A549 (cell line): ENCODE data around the gene IRF5. TPM values are rescaled to one million over a fixed set of nuclear protein-coding genes. Genes with fewer than 3 reads are reported as not detected.

Experiments used
- ATAC-seq, 2 experiments: fragments of 200-7000 bp in 1 of 2; fragments of >200 bp in 1 of 2; cut with Nextera tagmentation in 1 of 2; cut with Tn5 transposase in 1 of 2; 3 replicates each; pipeline versions ENCODE4 v1.8.0 to v1.9.1; 2018 to 2020; ENCODE audit warnings: mild to moderate bottlenecking in 1 of 2, moderate library complexity in 1 of 2
- CTCF ChIA-PET: fragments of 300-600 bp; sonication (Branson Sonifier 250); formaldehyde crosslinking; extraction: SDS; loops from one replicate; lab custom pipeline; 2021; ENCODE audit warnings: antibody characterized with exemption, inconsistent platforms; lab: Yijun Ruan, JAX
- POLR2A ChIA-PET: fragments of 350-600 bp; formaldehyde crosslinking; extraction: SDS; loops from one replicate; lab custom pipeline; 2021; ENCODE audit warnings: antibody characterized with exemption, inconsistent platforms; lab: Yijun Ruan, JAX
- DNase-seq, 2 experiments: peaks; one replicate each; pipeline versions ENCODE4 v3.0.0 to v3.0.0-alpha.2; 2011 to 2016; ENCODE audit warnings: low read depth in 1 of 2, low spot score in 1 of 2
- FAIRE-seq: peaks from 2 replicates; lab custom pipeline; 2011; peaks lifted over from hg19 to GRCh38; lab: Jason Lieb, UNC
- H3K27ac ChIP-seq, 2 experiments: fragments of >200 bp; sonication (Bioruptor Twin); formaldehyde crosslinking; 3 replicates each; pipeline ENCODE4 v1.5.1; 2016 to 2017
- H3K4me1 ChIP-seq: fragments of >200 bp; sonication (Bioruptor Twin); formaldehyde crosslinking; 3 replicates; pipeline ENCODE4 v1.6.1; 2016
- H3K4me2 ChIP-seq: fragments of >200 bp; sonication (Bioruptor Twin); formaldehyde crosslinking; 3 replicates; pipeline ENCODE4 v1.6.1; 2016
- H3K4me3 ChIP-seq: fragments of >200 bp; sonication (Bioruptor Twin); formaldehyde crosslinking; 3 replicates; pipeline ENCODE4 v1.5.1; 2016
- H3K9me3 ChIP-seq: fragments of >200 bp; sonication (Bioruptor Twin); formaldehyde crosslinking; 3 replicates; pipeline ENCODE4 v1.6.1; 2016
- ATOH8 ChIP-seq: fragments of 250-450 bp; sonication (Bioruptor Pico); IDR thresholded peaks from 2 replicates; pipeline ENCODE4 v1.5.0; 2020; ENCODE audit warnings: low read depth, mild to moderate bottlenecking, moderate library complexity
- BHLHE40 ChIP-seq: IDR thresholded peaks from 2 replicates; pipeline ENCODE4 v1.6.1; 2012; ENCODE audit warnings: low read depth, low read length, inconsistent platforms
- CBX2 ChIP-seq: fragments of 200-600 bp; sonication (generic); IDR thresholded peaks from 2 replicates; pipeline ENCODE4 v1.6.1; 2016; ENCODE audit warnings: low read depth, mild to moderate bottlenecking, borderline replicate concordance
- CEBPB ChIP-seq, 2 experiments: fragments of >200 bp in 1 of 2; sonication (Bioruptor Twin) in 1 of 2; formaldehyde crosslinking in 1 of 2; IDR thresholded peaks; 2 replicates each; pipeline ENCODE4 v1.6.1; 2012 to 2016
- CHD2 ChIP-seq: fragments of 150-350 bp; IDR thresholded peaks from 2 replicates; pipeline ENCODE4 v1.6.1; 2014; ENCODE audit warnings: low read length; ENCODE audit not compliant: partially characterized antibody
- CHD4 ChIP-seq: fragments of 200-600 bp; sonication (generic); IDR thresholded peaks from 2 replicates; pipeline ENCODE4 v1.6.1; 2016; ENCODE audit warnings: antibody characterized with exemption, mild to moderate bottlenecking, borderline replicate concordance
- CTCF ChIP-seq: fragments of >200 bp; sonication (Bioruptor Twin); formaldehyde crosslinking; IDR thresholded peaks from 3 replicates; pipeline ENCODE4 v1.5.1; 2016
- E2F6 ChIP-seq: IDR thresholded peaks from 2 replicates; pipeline ENCODE4 v1.6.1; 2012; ENCODE audit warnings: low read depth, borderline replicate concordance
- EHF ChIP-seq: fragments of 250-450 bp; sonication (Bioruptor Pico); IDR thresholded peaks from 2 replicates; pipeline ENCODE4 v1.5.0; 2020; ENCODE audit warnings: mild to moderate bottlenecking
- EP300 ChIP-seq, 2 experiments: fragments of >200 bp; sonication (Bioruptor Twin); formaldehyde crosslinking; IDR thresholded peaks; 2 replicates in 1 of 2; 3 replicates in 1 of 2; pipeline ENCODE4 v1.6.1; 2016 to 2017
- ESRRA ChIP-seq: fragments of 150-350 bp; IDR thresholded peaks from 2 replicates; pipeline ENCODE4 v1.6.1; 2014; ENCODE audit warnings: mild to moderate bottlenecking, low read length, borderline replicate concordance
- FOSL2 ChIP-seq, 2 experiments: fragments of 450-650 bp in 1 of 2; fragments of >200 bp in 1 of 2; sonication (Bioruptor Twin) in 1 of 2; formaldehyde crosslinking; IDR thresholded peaks; 2 replicates each; pipeline versions ENCODE4 v1.5.0 to v1.6.1; 2016 to 2020; ENCODE audit warnings: mild to moderate bottlenecking in 1 of 2, moderate library complexity in 1 of 2
- HDAC2 ChIP-seq: fragments of 200-600 bp; sonication (generic); IDR thresholded peaks from 2 replicates; pipeline ENCODE4 v1.6.1; 2016
- HEYL ChIP-seq: fragments of 250-450 bp; sonication (Bioruptor Pico); IDR thresholded peaks from 2 replicates; pipeline ENCODE4 v1.8.0; 2021; ENCODE audit warnings: mild to moderate bottlenecking, moderate library complexity
- HOXB5 ChIP-seq: fragments of 250-450 bp; sonication (Bioruptor Pico); IDR thresholded peaks from 2 replicates; pipeline ENCODE4 v1.5.0; 2020; ENCODE audit warnings: mild to moderate bottlenecking, moderate library complexity
- JUN ChIP-seq, 2 experiments: fragments of >200 bp; sonication (Bioruptor Twin); formaldehyde crosslinking; IDR thresholded peaks; 2 replicates in 1 of 2; 3 replicates in 1 of 2; pipeline ENCODE4 v1.6.1; 2016 to 2017
- JUNB ChIP-seq: fragments of >200 bp; sonication (Bioruptor Twin); formaldehyde crosslinking; IDR thresholded peaks from 2 replicates; pipeline ENCODE4 v1.6.1; 2016
- KDM5A ChIP-seq: fragments of 200-600 bp; sonication (generic); IDR thresholded peaks from 2 replicates; pipeline ENCODE4 v1.6.1; 2016; ENCODE audit warnings: antibody characterized with exemption, mild to moderate bottlenecking
- PBX3 ChIP-seq: IDR thresholded peaks from 2 replicates; pipeline ENCODE4 v1.6.1; 2012
- POLR2A ChIP-seq: IDR thresholded peaks from 2 replicates; pipeline ENCODE4 v1.6.1; 2012; ENCODE audit warnings: mild to moderate bottlenecking, low read length
- RARB ChIP-seq: fragments of 250-450 bp; sonication (Bioruptor Pico); IDR thresholded peaks from 2 replicates; pipeline ENCODE4 v1.8.0; 2021; ENCODE audit warnings: mild to moderate bottlenecking, moderate library complexity
- RFX5 ChIP-seq: fragments of 450-650 bp; IDR thresholded peaks from 2 replicates; pipeline ENCODE4 v1.7.1; 2014; ENCODE audit warnings: antibody characterized with exemption, mild to moderate bottlenecking, moderate library complexity
- SREBF2 ChIP-seq: fragments of 450-650 bp; IDR thresholded peaks from 2 replicates; pipeline ENCODE4 v1.6.1; 2014; ENCODE audit warnings: mild to moderate bottlenecking, moderate library complexity
- TP53 ChIP-seq: fragments of 250-450 bp; sonication (Bioruptor Pico); IDR thresholded peaks from 2 replicates; pipeline ENCODE4 v1.5.0; 2021; ENCODE audit warnings: mild to moderate bottlenecking, moderate library complexity
- WGBS: methylation state at CpG from one replicate; pipeline ENCODE4 v1.1.6; 2017; ENCODE audit errors: missing lambda C conversion rate; 5-methylcytosine and 5-hydroxymethylcytosine counted together
- polyA plus RNA-seq, 4 experiments: library from polyadenylated mRNA; depleted of rRNA in 3 of 4; stranded (reverse); fragments of >200 nt; fragmentation: RNase III in 1 of 4; extraction: RNeasy Plus Mini Kit Qiagen cat#74134 plus additional on column Dnase treatment in 1 of 4; gene quantifications; 2 replicates in 3 of 4; 3 replicates in 1 of 4; pipeline ENCODE4 v1.2.3, GENCODE V29; 2011 to 2017
- TF ChIP-seq, protein P1 (sequence below): fragments of >200 bp; sonication (Bioruptor Twin); formaldehyde crosslinking; IDR thresholded peaks from 3 replicates; pipeline ENCODE4 v1.6.1; 2016
- TF ChIP-seq, protein P2 (sequence below): fragments of 250-450 bp; sonication (Bioruptor Pico); IDR thresholded peaks from 2 replicates; pipeline ENCODE4 v1.5.0; 2021; ENCODE audit warnings: mild to moderate bottlenecking, moderate library complexity, borderline replicate concordance

Gene IRF5
- polyA plus RNA-seq, 2 of the 4 experiments (the other 2 are of a cell fraction): 5.5 to 8.7 TPM

- CTCF ChIA-PET: interaction anchor here (1.0 kb wide), 1 partner anchor 9 kb away, joined by 3 read pairs; no protein-coding TSS in a partner anchor
Observed at GRCh38 chr7:128891942-128892269, 45.8 kb upstream of the IRF5 start.

GRCh38 chr7:128892521-128893250 is 45.0 kb upstream of the IRF5 start:
- TF ChIP-seq EP300 (IDR thresholded peaks at IDR 0.05) (no peak), HEYL (no peak), JUNB (no peak), POLR2A (no peak), FOSL2 (IDR thresholded peaks at IDR 0.05) (no peak), FOSL2 (CRISPR knock-in tag; IDR thresholded peaks at IDR 0.05) (no peak), RFX5 (no peak), ESRRA (no peak), CBX2 (no peak), CEBPB (IDR thresholded peaks at IDR 0.05) (no peak), ATOH8 (CRISPR knock-in tag) (no peak), HDAC2 (no peak), CHD2 (no peak), CTCF (no peak), JUN (IDR thresholded peaks at IDR 0.05) (no peak), HOXB5 (CRISPR knock-in tag) (no peak), PBX3 (no peak)
- TF ChIP-seq, protein P1, sequence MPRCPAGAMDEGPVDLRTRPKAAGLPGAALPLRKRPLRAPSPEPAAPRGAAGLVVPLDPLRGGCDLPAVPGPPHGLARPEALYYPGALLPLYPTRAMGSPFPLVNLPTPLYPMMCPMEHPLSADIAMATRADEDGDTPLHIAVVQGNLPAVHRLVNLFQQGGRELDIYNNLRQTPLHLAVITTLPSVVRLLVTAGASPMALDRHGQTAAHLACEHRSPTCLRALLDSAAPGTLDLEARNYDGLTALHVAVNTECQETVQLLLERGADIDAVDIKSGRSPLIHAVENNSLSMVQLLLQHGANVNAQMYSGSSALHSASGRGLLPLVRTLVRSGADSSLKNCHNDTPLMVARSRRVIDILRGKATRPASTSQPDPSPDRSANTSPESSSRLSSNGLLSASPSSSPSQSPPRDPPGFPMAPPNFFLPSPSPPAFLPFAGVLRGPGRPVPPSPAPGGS: no peak
- TF ChIP-seq, protein P2, sequence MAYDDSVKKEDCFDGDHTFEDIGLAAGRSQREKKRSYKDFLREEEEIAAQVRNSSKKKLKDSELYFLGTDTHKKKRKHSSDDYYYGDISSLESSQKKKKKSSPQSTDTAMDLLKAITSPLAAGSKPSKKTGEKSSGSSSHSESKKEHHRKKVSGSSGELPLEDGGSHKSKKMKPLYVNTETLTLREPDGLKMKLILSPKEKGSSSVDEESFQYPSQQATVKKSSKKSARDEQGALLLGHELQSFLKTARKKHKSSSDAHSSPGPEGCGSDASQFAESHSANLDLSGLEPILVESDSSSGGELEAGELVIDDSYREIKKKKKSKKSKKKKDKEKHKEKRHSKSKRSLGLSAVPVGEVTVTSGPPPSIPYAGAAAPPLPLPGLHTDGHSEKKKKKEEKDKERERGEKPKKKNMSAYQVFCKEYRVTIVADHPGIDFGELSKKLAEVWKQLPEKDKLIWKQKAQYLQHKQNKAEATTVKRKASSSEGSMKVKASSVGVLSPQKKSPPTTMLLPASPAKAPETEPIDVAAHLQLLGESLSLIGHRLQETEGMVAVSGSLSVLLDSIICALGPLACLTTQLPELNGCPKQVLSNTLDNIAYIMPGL (CRISPR knock-in tag): no peak
- TF ChIP-seq, all 56 proteins: peak for 0
- ATAC-seq: peak in 1 of 2 experiments; percentile 5; a peak in 1 of 6 replicates
- H3K4me2 ChIP-seq: no peak overlapping the region
- CTCF ChIA-PET: interaction anchor here (1.0 to 3.0 kb wide), 3 partner anchors 9 to 12 kb away, joined by 3 to 11 read pairs (median 3); no protein-coding TSS in a partner anchor
- H3K4me3 ChIP-seq: no peak overlapping the region
- no peak overlapping the region for H3K27ac ChIP-seq
- peaks cover 2% of the 10 kb centered on the region; the same call in 2 of the 3 replicates for H3K4me1 ChIP-seq
- H3K9me3 ChIP-seq: no peaks in the 10 kb centered on the region
- FAIRE-seq: no peak
- POLR2A ChIA-PET: no interaction called here
- WGBS: 76% methylated on average over 4 of the region's 13 CpGs
- no peak for DNase-seq

More at GRCh38 chr7:128891942-128892269, 45.8 kb upstream of the IRF5 start:
- Histone ChIP-seq H3K27ac (no peak overlapping the region), H3K4me2 (no peak overlapping the region), H3K4me3 (no peak overlapping the region), H3K9me3 (no peaks in the 10 kb centered on the region), H3K4me1 (no peaks in the 10 kb centered on the region; the same call in 2 of the 3 replicates)
- POLR2A ChIA-PET: no interaction called here
- ATAC-seq (no peak), FAIRE-seq (no peak), DNase-seq (no peak)
- no peak for TF ChIP-seq CHD4
- no peak for TF ChIP-seq RFX5
- no peak for TF ChIP-seq SREBF2
- TF ChIP-seq E2F6: no peak
- no peak for TF ChIP-seq TP53 (CRISPR knock-in tag)
- TF ChIP-seq EHF (CRISPR knock-in tag): no peak
- no peak for TF ChIP-seq CBX2
- no peak for TF ChIP-seq RARB
- no peak for TF ChIP-seq KDM5A
- no peak for TF ChIP-seq PBX3
- no peak for TF ChIP-seq BHLHE40
- TF ChIP-seq HOXB5 (CRISPR knock-in tag): no peak
- WGBS: 85% methylated on average over 9 of the region's 11 CpGs
